OCI-LY1 (cell line): Measurements from ENCODE around the gene PNRC2.
A peak's percentile ranks its signal among the peaks of the same experiment; 100 is the strongest.

Experiments used
- H2AFZ ChIP-seq: fragments of 200-600 bp; sonication (generic), shearing (Covaris generic); 2 replicates; pipeline ENCODE4 v1.6.0; 2014; ENCODE audit warnings: antibody characterized with exemption, mild to moderate bottlenecking, low read length
- H3F3A ChIP-seq: fragments of 200-600 bp; sonication (generic), shearing (Covaris generic); 2 replicates; pipeline ENCODE4 v1.6.0; 2014; ENCODE audit warnings: mild to moderate bottlenecking, antibody characterized with exemption, low read length, moderate library complexity; ENCODE audit not compliant: insufficient read depth
- H3K27ac ChIP-seq: fragments of 200-600 bp; sonication (generic); 2 replicates; pipeline ENCODE4 v1.5.1; 2014; ENCODE audit warnings: low read length, mixed run types, mild to moderate bottlenecking, low read depth; ENCODE audit not compliant: poor library complexity, severe bottlenecking
- H3K27me3 ChIP-seq: fragments of 200-600 bp; sonication (generic); 2 replicates; pipeline ENCODE4 v1.6.0; 2014; ENCODE audit warnings: antibody characterized with exemption, mild to moderate bottlenecking, low read length, moderate library complexity; ENCODE audit not compliant: insufficient read depth
- H3K36me3 ChIP-seq: fragments of 200-600 bp; sonication (generic); 2 replicates; pipeline ENCODE4 v1.6.1; 2014; ENCODE audit warnings: mild to moderate bottlenecking, antibody characterized with exemption, low read length, moderate library complexity, mixed read lengths; ENCODE audit not compliant: insufficient read depth
- H3K4me1 ChIP-seq: fragments of 200-600 bp; sonication (generic); 2 replicates; pipeline ENCODE4 v1.5.1; 2014; ENCODE audit warnings: mild to moderate bottlenecking, low read length, moderate library complexity; ENCODE audit not compliant: insufficient read depth, severe bottlenecking
- H3K4me2 ChIP-seq: fragments of 200-600 bp; sonication (generic), shearing (Covaris generic); 2 replicates; pipeline ENCODE4 v1.6.1; 2014; ENCODE audit warnings: low read length
- H3K4me3 ChIP-seq: fragments of 200-600 bp; sonication (generic); 2 replicates; pipeline ENCODE4 v1.5.1; 2014; ENCODE audit warnings: low read length, low read depth, mild to moderate bottlenecking, mixed read lengths; ENCODE audit not compliant: poor library complexity, severe bottlenecking
- H3K79me2 ChIP-seq: fragments of 200-600 bp; shearing (Covaris generic); 2 replicates; pipeline ENCODE4 v1.6.1; 2016; ENCODE audit warnings: mixed run types, low read length, mixed read lengths; ENCODE audit not compliant: insufficient read depth
- H3K9ac ChIP-seq: fragments of 200-600 bp; sonication (generic), shearing (Covaris generic); 2 replicates; pipeline ENCODE4 v1.6.1; 2014; ENCODE audit warnings: mild to moderate bottlenecking, low read length, mixed read lengths
- H3K9me2 ChIP-seq: fragments of 200-600 bp; sonication (generic), shearing (Covaris generic); 2 replicates; pipeline ENCODE4 v1.6.1; 2014; ENCODE audit warnings: low read depth, mild to moderate bottlenecking, low read length, mixed read lengths
- H3K9me3 ChIP-seq: fragments of 200-600 bp; shearing (Covaris generic); 2 replicates; pipeline ENCODE4 v1.6.1; 2014; ENCODE audit warnings: low read length, mixed read lengths
- H4K20me1 ChIP-seq: fragments of 200-600 bp; sonication (generic), shearing (Covaris generic); 2 replicates; pipeline ENCODE4 v1.6.0; 2016; ENCODE audit warnings: mild to moderate bottlenecking, low read length; ENCODE audit not compliant: insufficient read depth
- CTCF ChIP-seq: fragments of 200-600 bp; sonication (generic), shearing (Covaris generic); IDR thresholded peaks from 2 replicates; pipeline ENCODE4 v1.5.1; 2017; ENCODE audit warnings: mild to moderate bottlenecking, antibody characterized with exemption, low read length, moderate library complexity, mixed read lengths
- EZH2 ChIP-seq: fragments of 200-600 bp; sonication (generic), shearing (Covaris generic); IDR thresholded peaks from 2 replicates; pipeline ENCODE4 v1.8.0; 2017; ENCODE audit warnings: borderline replicate concordance, mixed run types, mild to moderate bottlenecking, antibody characterized with exemption, low read length, moderate library complexity, mixed read lengths

PNRC2 gene

GRCh38 chr1:23915466-23915865 lies 44.2 kb upstream of the PNRC2 start:
- Histone ChIP-seq H2AFZ (no peak overlapping the region), H3K36me3 (no peaks in the 10 kb centered on the region), H3F3A (peaks cover 8% of the 10 kb centered on the region; the same call in 1 of the 2 replicates), H3K9me2 (no peaks in the 10 kb centered on the region), H3K4me1 (peaks cover 75% of the 10 kb centered on the region), H3K4me2 (no peak overlapping the region), H3K79me2 (no peaks in the 10 kb centered on the region), H3K9me3 (no peaks in the 10 kb centered on the region), H3K27me3 (no peaks in the 10 kb centered on the region), H3K27ac (peak overlapping the region; percentile 98), H3K4me3 (no peak overlapping the region), H4K20me1 (no peaks in the 10 kb centered on the region), H3K9ac (no peak overlapping the region)
- TF ChIP-seq EZH2 (no peak), CTCF (0 out of 2 replicates have a peak, but pooled peaks have one; percentile 7)

- Histone ChIP-seq H3F3A (peaks cover 8% of the 10 kb centered on the region; the same call in 1 of the 2 replicates), H3K79me2 (no peaks in the 10 kb centered on the region), H3K36me3 (no peaks in the 10 kb centered on the region), H3K9ac (no peak overlapping the region; the same call in 1 of the 2 replicates), H3K27ac (peak overlapping the region; percentile 98), H4K20me1 (no peaks in the 10 kb centered on the region), H3K4me2 (peak overlapping the region; percentile 16; the same call in 1 of the 2 replicates), H3K4me3 (no peak overlapping the region), H3K9me2 (no peaks in the 10 kb centered on the region), H2AFZ (no peak overlapping the region), H3K27me3 (no peaks in the 10 kb centered on the region), H3K9me3 (no peaks in the 10 kb centered on the region), H3K4me1 (peaks cover 67% of the 10 kb centered on the region)
- TF ChIP-seq EZH2 (no peak), CTCF (peak; percentile 94)
These were observed 43.2 kb upstream of the PNRC2 start for GRCh38 chr1:23916209-23917131.

GRCh38 chr1:23922321-23922943 lies 37.2 kb upstream of the PNRC2 start:
- Histone ChIP-seq H3K9ac (no peak overlapping the region), H4K20me1 (no peaks in the 10 kb centered on the region), H3K9me2 (no peaks in the 10 kb centered on the region), H3K79me2 (no peaks in the 10 kb centered on the region), H3F3A (no peaks in the 10 kb centered on the region), H3K4me2 (no peak overlapping the region), H3K9me3 (no peaks in the 10 kb centered on the region), H3K27ac (no peak overlapping the region), H2AFZ (no peak overlapping the region), H3K27me3 (no peaks in the 10 kb centered on the region), H3K36me3 (no peaks in the 10 kb centered on the region), H3K4me3 (no peak overlapping the region), H3K4me1 (peaks cover 21% of the 10 kb centered on the region)
- no peak for TF ChIP-seq CTCF
